ENCODE results near the gene MEX3A.

The MEX3A gene

DNA sequence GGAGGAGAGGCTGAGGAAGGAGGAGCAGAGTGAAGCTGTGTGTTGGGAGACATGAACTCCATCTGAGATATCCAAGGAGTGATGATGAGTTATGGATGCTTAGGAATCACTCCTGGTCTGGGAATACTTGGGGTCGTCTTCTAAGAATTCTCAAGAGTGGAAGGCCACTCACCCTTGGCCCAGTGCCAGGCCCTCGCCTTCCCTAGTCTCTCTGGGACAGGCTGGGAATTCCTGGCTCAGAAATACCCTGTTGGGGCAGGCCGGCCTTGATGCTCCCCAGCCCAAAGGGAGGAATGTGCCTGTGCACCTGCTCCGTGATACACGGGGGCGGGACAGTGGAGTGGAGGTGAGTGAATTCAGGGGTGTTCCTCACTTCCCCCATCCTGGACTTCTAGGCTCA lies 19.6 kb upstream of the MEX3A start:
- DNase-seq, result no peak

DNA sequence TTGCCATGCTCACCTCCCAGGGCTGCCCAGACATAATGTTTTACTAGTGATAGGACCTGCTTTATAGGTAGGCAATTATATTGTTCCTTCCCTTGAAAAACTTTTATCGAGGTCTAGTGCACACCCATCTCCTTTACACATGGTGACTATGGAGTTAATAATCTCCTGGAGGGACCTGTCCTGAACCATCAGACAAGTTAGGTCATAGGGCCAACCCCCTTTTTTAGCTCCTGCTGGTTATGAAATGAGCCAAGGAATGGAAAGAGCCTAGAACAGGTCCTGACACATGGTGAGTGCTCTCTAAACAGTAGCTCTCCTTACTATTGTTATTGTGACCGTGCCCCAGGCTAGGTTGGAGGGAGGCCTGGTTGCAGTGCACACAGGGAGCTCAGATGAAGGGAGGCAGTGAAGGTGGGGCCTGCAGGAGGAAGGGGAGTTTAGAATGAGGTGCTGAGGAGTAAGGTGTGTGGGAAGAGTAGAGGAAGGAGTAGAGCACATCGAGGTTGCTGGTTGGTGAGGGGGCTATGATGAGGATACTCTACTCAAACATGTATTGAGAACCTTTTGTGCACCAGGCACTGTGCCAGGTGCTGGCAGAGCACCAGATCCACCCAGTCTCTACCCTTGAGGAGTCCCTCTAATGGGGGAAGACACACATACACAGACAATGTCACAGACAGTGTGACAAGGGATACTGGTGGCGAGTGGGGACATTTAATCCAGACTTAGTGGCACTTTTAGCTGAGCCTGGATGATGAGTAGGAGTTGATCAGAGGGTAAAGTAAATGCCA lies 18.1 kb upstream of the MEX3A start:
- no peak for DNase-seq

- no peak for DNase-seq
Observed at GRCh38 chr1:156099282-156099681, 17.0 kb upstream of the MEX3A start.

DNA sequence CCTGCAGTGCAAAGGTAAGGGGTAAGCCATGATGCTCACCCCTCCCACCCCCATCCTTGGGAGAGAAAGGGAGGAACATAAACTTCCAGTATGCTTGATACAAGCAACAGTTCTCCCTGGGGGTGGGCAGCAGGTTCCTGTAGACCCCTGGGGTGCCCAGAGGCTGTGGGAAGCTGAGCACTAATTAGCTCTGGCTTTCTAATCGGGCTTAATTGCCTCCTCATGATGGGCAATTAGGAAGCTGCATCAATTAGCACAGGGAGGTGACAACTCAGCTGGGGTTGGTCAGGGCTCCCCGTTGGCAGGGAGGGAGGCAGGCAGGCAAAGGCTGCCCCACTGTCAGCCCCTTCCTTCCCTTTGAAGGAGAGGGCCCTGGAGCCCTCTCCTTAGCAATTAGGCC lies 16.5 kb upstream of the MEX3A start:
- no peak for DNase-seq

DNA sequence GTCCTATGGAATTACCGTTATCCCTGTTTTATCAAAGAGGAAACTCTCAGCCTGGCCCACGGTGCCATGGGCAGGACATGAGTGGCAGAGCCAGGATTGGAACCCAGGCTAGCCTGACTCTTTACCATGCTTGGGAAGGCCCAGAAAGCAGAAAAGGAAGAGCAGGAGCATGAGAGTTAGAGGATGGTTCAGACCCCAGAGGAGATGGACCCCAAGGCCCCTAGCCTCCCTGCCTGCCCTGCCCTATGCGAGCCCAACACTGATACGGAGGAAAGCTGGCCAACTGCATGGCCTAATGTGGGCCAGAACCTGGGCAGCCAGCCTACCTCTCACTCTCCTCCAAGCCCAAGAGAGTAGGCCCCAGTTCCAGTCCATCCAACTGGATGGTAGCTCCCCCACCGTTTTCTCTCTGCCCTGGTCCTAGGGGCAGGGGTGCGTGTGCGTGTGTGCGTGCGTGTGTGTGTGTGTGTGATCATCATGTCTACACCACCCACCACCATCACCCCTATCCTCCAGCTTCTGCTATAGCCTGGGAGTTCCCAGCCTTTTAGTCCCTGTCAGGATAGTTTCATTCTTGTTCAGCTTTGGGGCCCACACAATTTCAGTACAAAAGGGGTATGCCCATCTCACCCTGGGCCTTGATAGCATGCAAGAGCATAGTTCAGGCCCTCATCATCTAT lies 15.4 kb upstream of the MEX3A start:
- DNase-seq, result no peak

DNA sequence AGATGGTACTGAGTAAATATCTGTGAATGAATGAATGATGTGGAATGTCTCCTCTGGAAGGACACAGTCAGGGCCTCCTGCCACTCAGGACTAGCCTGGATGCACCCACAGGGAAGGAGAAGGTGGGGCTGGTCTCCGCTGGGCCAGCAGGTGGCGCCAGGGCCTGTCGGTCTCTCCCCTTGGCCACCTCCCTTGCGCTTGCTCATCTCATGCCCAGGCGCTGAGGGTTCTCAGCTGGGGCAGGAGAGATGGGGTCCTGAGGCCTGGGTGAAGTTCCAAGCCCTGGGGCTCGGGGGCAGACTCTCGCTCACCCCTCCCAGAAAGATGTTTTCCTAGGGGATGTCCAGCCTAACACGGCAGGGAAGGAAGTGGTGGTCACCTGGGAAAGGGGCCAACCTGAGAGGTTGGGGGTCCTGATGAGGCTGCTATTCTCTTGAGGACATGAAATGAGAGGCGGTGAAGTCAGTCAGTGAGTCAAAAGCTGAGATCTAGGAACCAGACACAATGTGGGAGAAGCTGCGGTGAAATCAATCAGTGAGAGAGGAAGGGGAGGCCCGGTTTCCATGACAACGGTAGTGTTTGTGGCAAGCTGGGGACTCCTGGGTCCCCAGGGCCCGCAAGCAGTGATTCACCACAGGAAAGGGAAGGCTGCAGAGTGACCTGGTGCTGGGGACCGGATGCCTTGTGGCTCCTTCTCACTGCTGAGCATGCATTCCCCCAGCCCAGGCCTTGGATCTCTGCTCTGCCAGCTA lies 14.6 kb upstream of the MEX3A start:
- peak; percentile 85 to 89 for DNase-seq

GRCh38 chr1:156095906-156096508 lies 13.7 kb upstream of the MEX3A start:
- no peak for DNase-seq

DNA sequence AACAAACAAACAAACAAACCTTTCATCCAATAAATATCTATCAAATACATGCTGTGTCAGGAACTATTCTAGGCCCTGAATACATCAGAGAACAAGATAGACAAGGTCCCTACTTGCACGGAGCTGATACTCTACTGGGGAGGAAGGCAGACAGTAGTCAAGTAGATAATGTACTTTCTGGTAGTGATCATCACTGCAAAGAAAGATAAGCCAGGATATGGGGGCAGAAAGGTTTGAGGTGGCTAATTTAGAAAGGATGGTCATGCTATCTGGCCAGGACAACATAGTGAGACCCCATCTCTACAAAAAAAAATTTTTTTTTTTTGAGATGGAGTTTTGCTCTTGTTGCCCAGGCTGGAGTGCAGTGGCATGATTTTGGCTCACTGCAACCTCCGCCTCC lies 9.3 kb upstream of the MEX3A start:
- no peak for DNase-seq

DNA sequence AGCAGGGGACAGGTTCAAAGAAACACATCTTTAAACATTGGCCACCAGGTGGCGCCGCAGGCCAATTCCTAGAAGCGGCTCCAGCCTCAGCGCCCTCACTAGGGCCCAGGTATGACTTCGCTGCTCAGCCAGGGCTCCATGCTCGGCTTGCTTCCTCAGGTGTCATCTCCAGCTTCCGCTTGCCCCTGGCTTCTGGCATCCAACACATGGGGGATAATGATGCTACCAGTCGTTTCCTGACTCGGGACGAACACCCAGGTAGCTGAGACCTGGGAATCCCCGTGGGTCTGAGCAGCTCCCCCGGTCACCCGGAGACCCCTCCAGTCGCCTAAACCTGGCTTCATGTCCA lies 8.5 kb upstream of the MEX3A start:
- DNase-seq, result peak; percentile 42 to 59

DNA sequence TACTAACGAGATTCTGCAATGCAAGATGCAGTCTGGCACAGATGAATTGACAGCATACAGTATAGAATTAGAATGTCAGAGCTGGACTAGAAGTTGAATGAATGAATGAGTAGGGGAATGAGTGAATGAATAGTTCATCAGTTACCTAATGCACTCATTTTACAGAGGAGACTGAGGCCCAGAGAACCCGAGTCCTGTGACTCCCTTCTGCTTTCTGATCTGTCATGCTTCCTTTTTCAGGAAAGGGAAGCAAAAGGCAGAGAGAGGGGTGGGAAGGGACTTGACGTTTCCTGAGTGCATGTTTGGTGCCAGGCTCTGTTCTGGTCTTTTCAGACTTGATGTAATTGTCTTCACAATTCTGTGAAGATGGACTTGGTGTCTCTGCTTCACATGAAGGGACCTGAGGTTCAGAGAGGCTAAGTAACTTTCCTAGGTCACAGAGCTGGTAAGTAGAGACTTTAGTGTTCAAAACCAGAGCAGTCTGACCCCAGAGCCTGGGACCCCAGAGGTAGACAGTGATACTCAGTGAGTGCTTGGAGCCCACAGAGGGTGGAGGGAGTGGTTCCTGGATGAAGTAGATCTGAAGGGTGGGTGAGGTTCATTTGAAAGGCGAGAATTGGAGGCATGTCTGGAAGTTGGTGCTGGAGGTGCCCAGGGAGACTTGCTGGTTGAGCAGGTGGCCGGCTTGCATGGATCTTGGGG lies 8.0 kb upstream of the MEX3A start:
- DNase-seq, result no peak

DNA sequence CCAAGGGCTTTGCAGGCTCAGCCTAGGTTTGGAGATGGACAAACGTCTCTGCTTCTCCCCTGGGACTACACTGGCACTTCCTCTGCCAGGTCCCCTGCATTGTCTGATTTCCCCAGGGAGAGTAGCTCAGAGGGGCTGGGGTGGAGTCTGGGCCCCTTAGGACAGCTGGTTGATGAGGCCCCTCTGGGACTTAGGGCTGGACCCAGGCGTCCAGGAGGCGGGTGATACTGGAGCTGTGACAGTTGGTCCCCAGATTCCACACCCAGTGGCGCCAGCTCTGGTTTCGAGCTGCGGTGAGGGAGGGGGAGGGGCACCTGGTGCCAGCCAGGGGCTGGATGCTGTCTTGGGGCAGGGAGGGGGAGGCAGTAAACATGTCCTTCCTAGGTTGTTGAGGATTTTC lies 7.4 kb upstream of the MEX3A start:
- no peak for DNase-seq

DNA sequence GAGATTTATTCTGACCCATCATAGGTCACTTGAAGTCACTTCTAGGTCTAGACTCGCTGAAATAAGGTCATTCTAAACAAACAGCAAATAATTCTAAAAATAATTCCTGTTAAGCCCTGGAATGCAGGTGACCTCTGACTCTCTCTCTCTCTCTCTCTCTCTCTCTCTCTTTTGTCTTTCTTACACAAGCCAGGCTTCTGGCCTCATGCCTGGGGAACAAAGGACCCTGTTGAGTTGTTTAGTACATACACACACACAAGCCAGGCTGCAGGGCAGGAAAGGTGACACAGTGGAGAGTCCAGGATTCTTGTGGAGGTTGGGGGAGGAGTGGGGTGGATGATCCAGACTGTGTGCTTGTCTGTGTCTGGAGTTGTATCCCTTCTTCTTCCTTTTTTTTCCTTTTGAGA lies 4.0 kb upstream of the MEX3A start:
- no peak for DNase-seq

DNA sequence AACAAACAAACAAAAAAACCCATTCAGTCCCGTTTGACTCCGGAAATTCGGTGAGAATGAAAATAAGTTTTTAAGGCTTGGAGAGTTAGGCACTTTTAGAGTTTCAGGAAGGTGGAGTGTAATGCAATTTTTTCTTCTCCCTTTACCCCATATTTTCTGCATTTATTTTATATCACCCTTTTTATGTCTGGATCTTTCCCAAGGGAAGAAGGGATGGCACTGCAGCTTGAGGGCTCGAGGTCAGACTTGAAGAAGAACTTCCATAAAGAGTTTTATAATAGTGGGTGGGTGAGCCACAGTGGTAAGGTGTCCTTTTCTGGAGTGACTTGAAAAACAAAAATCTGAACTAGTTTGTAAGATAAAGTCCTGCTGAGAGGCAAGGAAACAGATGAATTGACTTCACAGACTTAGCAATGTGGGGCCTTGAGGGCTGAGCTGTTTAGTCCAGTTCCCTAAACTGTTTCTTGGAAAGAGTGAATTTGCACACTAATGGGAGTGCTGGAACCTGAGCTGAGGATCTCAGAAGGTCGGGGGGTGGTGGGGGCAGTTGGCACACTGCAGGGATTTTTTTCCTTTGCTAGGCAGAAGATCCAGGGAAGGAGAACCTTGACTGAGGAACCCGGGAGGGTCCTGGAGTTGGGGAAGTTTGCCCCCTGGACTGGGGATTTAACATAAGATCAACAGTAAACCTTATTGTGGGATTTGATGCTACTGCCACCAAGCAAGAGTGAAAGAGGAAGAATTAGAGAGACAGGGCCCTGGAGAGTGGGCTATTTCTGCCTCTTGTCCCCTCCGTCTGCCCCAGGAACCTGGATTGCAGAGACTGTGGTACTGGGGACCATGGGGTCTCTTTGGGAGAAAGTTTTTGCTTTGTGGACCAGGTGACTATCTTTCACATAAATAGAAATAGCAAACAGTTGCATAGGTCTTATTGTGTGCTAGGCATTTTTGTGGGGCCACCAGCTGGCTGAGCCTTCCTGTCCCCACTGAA lies 1.8 kb upstream of the MEX3A start:
- no peak for DNase-seq

GRCh38 chr1:156081917-156082308 lies 352 bp downstream of the MEX3A start:
- no peak for DNase-seq

DNA sequence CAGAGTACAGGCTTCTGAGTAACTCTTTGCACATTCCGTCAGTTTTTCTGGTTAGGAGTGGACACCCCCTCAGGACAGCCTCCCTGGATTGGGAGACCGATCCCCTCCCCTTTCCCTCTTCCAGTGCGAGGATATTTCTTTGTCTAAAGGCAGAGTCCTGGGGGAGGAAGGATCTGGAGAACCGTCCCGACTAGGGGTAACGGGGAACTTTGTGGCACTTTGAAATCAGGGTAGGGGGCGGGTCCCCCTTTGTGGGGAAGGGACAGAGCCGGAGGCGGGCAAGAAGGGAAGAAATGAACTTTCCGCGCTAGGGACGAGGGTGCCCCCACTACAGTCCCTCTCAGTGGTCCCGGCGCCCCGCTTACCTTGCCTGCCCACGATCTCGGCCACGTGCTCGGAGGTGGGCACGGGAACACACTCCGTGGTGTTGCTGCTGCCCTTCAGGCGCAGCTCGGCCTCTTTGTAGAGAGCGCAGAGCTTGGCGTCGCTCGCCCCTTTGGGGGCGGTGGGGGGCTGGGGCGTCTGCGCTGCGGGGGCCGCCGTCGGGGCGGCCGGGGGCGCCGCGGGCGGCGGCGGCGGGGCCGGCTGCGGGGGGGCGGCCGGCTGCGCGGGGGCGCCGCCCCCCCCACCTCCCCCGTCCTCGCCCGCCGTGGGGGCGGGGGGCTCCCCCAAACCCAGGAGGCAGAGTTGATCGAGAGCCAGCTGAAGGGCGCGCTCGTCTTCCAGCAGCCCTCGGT lies 917 bp downstream of the MEX3A start:
- DNase-seq, result no peak

DNA sequence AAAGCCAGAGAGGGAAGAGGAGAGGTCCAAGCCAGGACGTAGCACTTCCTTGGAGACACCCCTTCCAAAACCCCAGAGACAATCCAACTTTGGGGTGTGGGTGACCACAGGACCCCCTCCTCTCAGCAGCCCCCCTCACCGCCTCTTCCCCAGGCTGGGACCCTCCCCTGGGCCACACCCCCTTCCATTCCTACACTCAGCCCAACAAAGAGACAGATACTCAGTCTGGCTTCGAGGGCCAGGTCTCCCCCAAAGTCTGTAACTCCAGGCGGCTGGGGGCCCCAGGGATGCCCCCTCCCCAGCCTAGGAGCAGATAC lies 1.4 kb downstream of the MEX3A start:
- no peak for DNase-seq

DNA sequence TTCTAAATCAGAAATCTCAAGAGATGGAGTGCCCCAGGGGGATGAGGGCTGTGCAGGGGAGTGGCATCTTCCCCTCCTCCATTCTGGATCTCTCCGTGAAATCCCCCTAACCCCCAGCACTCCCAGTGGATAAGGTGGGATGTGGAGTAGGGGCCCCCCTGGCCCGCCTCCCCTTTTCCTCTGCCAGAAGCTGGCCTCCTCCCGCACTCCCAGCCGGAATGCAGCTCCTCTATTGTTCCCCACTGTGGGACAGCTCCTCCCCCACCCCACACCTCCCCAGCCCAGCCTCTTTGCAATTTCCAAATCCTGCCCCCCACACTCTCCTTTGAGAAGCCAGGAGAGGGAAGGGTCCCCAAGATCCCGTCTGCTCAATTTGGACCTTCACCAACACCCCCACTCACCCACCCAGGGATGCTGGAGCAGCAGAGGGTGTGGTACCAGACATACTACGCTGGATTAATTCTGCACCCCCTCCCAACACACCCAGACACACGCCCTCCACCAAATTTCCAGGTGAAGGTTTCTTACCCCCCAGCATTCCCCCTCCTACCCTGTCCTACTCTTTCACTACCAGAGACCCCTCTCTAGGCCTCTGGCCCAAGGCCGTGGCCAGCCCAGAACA lies 1.9 kb downstream of the MEX3A start:
- DNase-seq, result no peak

DNA sequence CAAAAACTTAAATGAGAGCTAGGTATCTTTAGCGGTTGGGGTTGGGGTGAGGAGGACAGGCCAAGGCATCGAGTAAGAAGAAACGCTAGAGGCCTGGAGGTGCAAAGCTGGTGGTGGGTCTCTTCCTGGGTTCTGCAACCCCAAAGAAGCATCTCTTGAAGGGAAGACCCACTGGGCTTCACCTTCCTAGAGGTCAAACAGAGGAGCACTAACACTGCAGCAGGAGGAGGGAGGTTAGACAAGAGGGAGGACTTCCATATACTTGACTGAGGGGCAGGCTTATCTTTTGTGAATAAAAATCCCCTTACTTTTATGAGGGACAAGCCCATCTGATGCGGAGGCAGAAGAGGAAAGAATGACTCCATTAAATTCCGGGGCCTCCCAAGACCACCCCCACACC lies 2.5 kb downstream of the MEX3A start:
- no peak for DNase-seq

- no peak for DNase-seq
Observed at GRCh38 chr1:156078728-156079127, 3.5 kb downstream of the MEX3A start.

- DNase-seq, result no peak
Observed at GRCh38 chr1:156077430-156077760, 4.9 kb downstream of the MEX3A start.

Data from AML-193 (cell line).